ENCODE data around the gene VSIG2. TPM values are rescaled to one million over a fixed set of nuclear protein-coding genes. Genes with fewer than 3 reads are reported as not detected.
A peak's percentile ranks its signal among the peaks of the same experiment; 100 is the strongest.

VSIG2 gene
- total and polyA plus RNA-seq, 4 donors: 0.20 to 2.3 (median 1.3) TPM

- H3K36me3 ChIP-seq (ENCODE audit: control insufficient read depth, insufficient read depth, low read length): no peaks in the 10 kb centered on the region
- 55% methylated on average over 3 of the region's 4 CpGs for WGBS (ENCODE audit: insufficient coverage)
- H3K27ac ChIP-seq (ENCODE audit: low read depth, low read length): no peak overlapping the region
- H3K9me3 ChIP-seq (ENCODE audit: control insufficient read depth, insufficient read depth, low read length): no peaks in the 10 kb centered on the region
- peaks cover 8% of the 10 kb centered on the region for H3K4me1 ChIP-seq (ENCODE audit: control insufficient read depth, insufficient read depth, low read length)
- DNase-seq (ENCODE audit: low read depth in 4 of 6, low spot score in 6 of 6): peak in 2 of 6 donors; percentile 12 to 56
- H3K4me3 ChIP-seq (ENCODE audit: low read depth, low read length): no peak overlapping the region
- peaks cover 17% of the 10 kb centered on the region for H3K27me3 ChIP-seq (ENCODE audit: control insufficient read depth, insufficient read depth, low read length)
These were observed 24.6 kb downstream of the VSIG2 start for GRCh38 chr11:124727474-124727873.

- H3K4me3 ChIP-seq (ENCODE audit: low read depth, low read length): no peak overlapping the region
- no peak overlapping the region for H3K27ac ChIP-seq (ENCODE audit: low read depth, low read length)
- no peak for DNase-seq (ENCODE audit: low read depth in 4 of 6, low spot score in 6 of 6)
These were observed 26.3 kb downstream of the VSIG2 start for GRCh38 chr11:124725719-124726105.

GRCh38 chr11:124724979-124725718 is 26.9 kb downstream of the VSIG2 start:
- no peaks in the 10 kb centered on the region for H3K9me3 ChIP-seq (ENCODE audit: control insufficient read depth, insufficient read depth, low read length)
- no peaks in the 10 kb centered on the region for H3K36me3 ChIP-seq (ENCODE audit: control insufficient read depth, insufficient read depth, low read length)
- 25% methylated on average over 2 of the region's 14 CpGs for WGBS (ENCODE audit: insufficient coverage)
- no peak overlapping the region for H3K27ac ChIP-seq (ENCODE audit: low read depth, low read length)
- no peak overlapping the region for H3K4me3 ChIP-seq (ENCODE audit: low read depth, low read length)
- H3K4me1 ChIP-seq (ENCODE audit: control insufficient read depth, insufficient read depth, low read length): peaks cover 8% of the 10 kb centered on the region
- DNase-seq (ENCODE audit: low read depth in 4 of 6, low spot score in 6 of 6): peak in 2 of 6 donors; percentile 17 to 34
- peaks cover 30% of the 10 kb centered on the region for H3K27me3 ChIP-seq (ENCODE audit: control insufficient read depth, insufficient read depth, low read length)

More at GRCh38 chr11:124725719-124726105, 26.3 kb downstream of the VSIG2 start:
- 64% methylated on average over 5 of the region's 6 CpGs for WGBS (ENCODE audit: insufficient coverage)
- Histone ChIP-seq H3K4me1 (ENCODE audit: control insufficient read depth, insufficient read depth, low read length) (peaks cover 8% of the 10 kb centered on the region), H3K36me3 (ENCODE audit: control insufficient read depth, insufficient read depth, low read length) (no peaks in the 10 kb centered on the region), H3K9me3 (ENCODE audit: control insufficient read depth, insufficient read depth, low read length) (no peaks in the 10 kb centered on the region), H3K27me3 (ENCODE audit: control insufficient read depth, insufficient read depth, low read length) (peaks cover 26% of the 10 kb centered on the region)

- DNase-seq (ENCODE audit: low read depth in 4 of 6, low spot score in 6 of 6): no peak
- H3K27ac ChIP-seq (ENCODE audit: low read depth, low read length): no peak overlapping the region
- peaks cover 54% of the 10 kb centered on the region for H3K27me3 ChIP-seq (ENCODE audit: control insufficient read depth, insufficient read depth, low read length)
- H3K4me3 ChIP-seq (ENCODE audit: low read depth, low read length): no peak overlapping the region
- 72% methylated on average over 2 of the region's 6 CpGs for WGBS (ENCODE audit: insufficient coverage)
- no peaks in the 10 kb centered on the region for H3K36me3 ChIP-seq (ENCODE audit: control insufficient read depth, insufficient read depth, low read length)
- peaks cover 25% of the 10 kb centered on the region for H3K4me1 ChIP-seq (ENCODE audit: control insufficient read depth, insufficient read depth, low read length)
- no peaks in the 10 kb centered on the region for H3K9me3 ChIP-seq (ENCODE audit: control insufficient read depth, insufficient read depth, low read length)
These were observed 29.9 kb downstream of the VSIG2 start for GRCh38 chr11:124722176-124722575.

GRCh38 chr11:124719534-124719933 is 32.5 kb downstream of the VSIG2 start:
- Histone ChIP-seq H3K27ac (ENCODE audit: low read depth, low read length) (no peak overlapping the region), H3K36me3 (ENCODE audit: control insufficient read depth, insufficient read depth, low read length) (no peaks in the 10 kb centered on the region), H3K27me3 (ENCODE audit: control insufficient read depth, insufficient read depth, low read length) (peaks cover 46% of the 10 kb centered on the region), H3K4me3 (ENCODE audit: low read depth, low read length) (no peak overlapping the region), H3K4me1 (ENCODE audit: control insufficient read depth, insufficient read depth, low read length) (peaks cover 17% of the 10 kb centered on the region), H3K9me3 (ENCODE audit: control insufficient read depth, insufficient read depth, low read length) (no peaks in the 10 kb centered on the region)
- WGBS (ENCODE audit: insufficient coverage): 13% methylated on average over 1 of the region's 2 CpGs
- DNase-seq (ENCODE audit: low read depth in 4 of 6, low spot score in 6 of 6): peak in 1 of 6 donors; percentile 13

GRCh38 chr11:124718801-124719200 is 33.3 kb downstream of the VSIG2 start:
- Histone ChIP-seq H3K36me3 (ENCODE audit: control insufficient read depth, insufficient read depth, low read length) (no peaks in the 10 kb centered on the region), H3K27me3 (ENCODE audit: control insufficient read depth, insufficient read depth, low read length) (peaks cover 44% of the 10 kb centered on the region), H3K4me3 (ENCODE audit: low read depth, low read length) (no peak overlapping the region), H3K27ac (ENCODE audit: low read depth, low read length) (no peak overlapping the region), H3K4me1 (ENCODE audit: control insufficient read depth, insufficient read depth, low read length) (peaks cover 17% of the 10 kb centered on the region), H3K9me3 (ENCODE audit: control insufficient read depth, insufficient read depth, low read length) (no peaks in the 10 kb centered on the region)
- WGBS (ENCODE audit: insufficient coverage): 17% methylated on average over 8 of the region's 14 CpGs
- DNase-seq (ENCODE audit: low read depth in 4 of 6, low spot score in 6 of 6): no peak

GRCh38 chr11:124717786-124718651 is 34.0 kb downstream of the VSIG2 start:
- no peaks in the 10 kb centered on the region for H3K36me3 ChIP-seq (ENCODE audit: control insufficient read depth, insufficient read depth, low read length)
- H3K4me1 ChIP-seq (ENCODE audit: control insufficient read depth, insufficient read depth, low read length): peaks cover 17% of the 10 kb centered on the region
- H3K4me3 ChIP-seq (ENCODE audit: low read depth, low read length): peak overlapping the region; percentile 28
- no peak overlapping the region for H3K27ac ChIP-seq (ENCODE audit: low read depth, low read length)
- no peaks in the 10 kb centered on the region for H3K9me3 ChIP-seq (ENCODE audit: control insufficient read depth, insufficient read depth, low read length)
- peak in 2 of 6 donors; percentile 66 to 76 for DNase-seq (ENCODE audit: low read depth in 4 of 6, low spot score in 6 of 6)
- H3K27me3 ChIP-seq (ENCODE audit: control insufficient read depth, insufficient read depth, low read length): peaks cover 42% of the 10 kb centered on the region
- under 1% methylated on average over 39 of the region's 45 CpGs for WGBS (ENCODE audit: insufficient coverage)

- Histone ChIP-seq H3K27ac (ENCODE audit: low read depth, low read length) (no peak overlapping the region), H3K4me3 (ENCODE audit: low read depth, low read length) (no peak overlapping the region)
These were observed 34.7 kb downstream of the VSIG2 start for GRCh38 chr11:124717421-124717785.

GRCh38 chr11:124716591-124716990 is 35.5 kb downstream of the VSIG2 start:
- no peaks in the 10 kb centered on the region for H3K36me3 ChIP-seq (ENCODE audit: control insufficient read depth, insufficient read depth, low read length)
- no peak overlapping the region for H3K4me3 ChIP-seq (ENCODE audit: low read depth, low read length)
- DNase-seq (ENCODE audit: low read depth in 4 of 6, low spot score in 6 of 6): no peak
- H3K27ac ChIP-seq (ENCODE audit: low read depth, low read length): no peak overlapping the region
- H3K4me1 ChIP-seq (ENCODE audit: control insufficient read depth, insufficient read depth, low read length): peaks cover 17% of the 10 kb centered on the region
- WGBS (ENCODE audit: insufficient coverage): no CpG with 5 or more reads among the region's 3 CpGs
- H3K27me3 ChIP-seq (ENCODE audit: control insufficient read depth, insufficient read depth, low read length): peaks cover 38% of the 10 kb centered on the region
- H3K9me3 ChIP-seq (ENCODE audit: control insufficient read depth, insufficient read depth, low read length): no peaks in the 10 kb centered on the region

More at GRCh38 chr11:124717421-124717785, 34.7 kb downstream of the VSIG2 start:
- peaks cover 39% of the 10 kb centered on the region for H3K27me3 ChIP-seq (ENCODE audit: control insufficient read depth, insufficient read depth, low read length)
- DNase-seq (ENCODE audit: low read depth in 4 of 6, low spot score in 6 of 6): no peak
- peaks cover 17% of the 10 kb centered on the region for H3K4me1 ChIP-seq (ENCODE audit: control insufficient read depth, insufficient read depth, low read length)
- 74% methylated on average over 5 of the region's 7 CpGs for WGBS (ENCODE audit: insufficient coverage)
- H3K9me3 ChIP-seq (ENCODE audit: control insufficient read depth, insufficient read depth, low read length): no peaks in the 10 kb centered on the region
- no peaks in the 10 kb centered on the region for H3K36me3 ChIP-seq (ENCODE audit: control insufficient read depth, insufficient read depth, low read length)
